Subcutaneous adipose tissue (tissue), 4 donors: Measurements from ENCODE around the gene AP3B2. TPM values are rescaled to one million over a fixed set of nuclear protein-coding genes. Genes with fewer than 3 reads are reported as not detected.

ENCODE experiments used
- total RNA-seq, 4 donors: library from RNA; depleted of rRNA; stranded (reverse); fragments of >200 nt; gene quantifications; one replicate each; pipeline ENCODE4 v1.1.0, GENCODE V29; 2016
- TF ChIP-seq, protein P1 (sequence below): fragments of 450-650 bp; IDR thresholded peaks from one replicate; pipeline ENCODE4 v1.5.1; 2016; ENCODE audit warnings: low read depth, mild to moderate bottlenecking, control low read depth, antibody characterized with exemption, moderate library complexity

Gene AP3B2
- total RNA-seq, 4 donors from 2014 or later: 0.82 to 3.4 (median 2.5) TPM

DNA sequence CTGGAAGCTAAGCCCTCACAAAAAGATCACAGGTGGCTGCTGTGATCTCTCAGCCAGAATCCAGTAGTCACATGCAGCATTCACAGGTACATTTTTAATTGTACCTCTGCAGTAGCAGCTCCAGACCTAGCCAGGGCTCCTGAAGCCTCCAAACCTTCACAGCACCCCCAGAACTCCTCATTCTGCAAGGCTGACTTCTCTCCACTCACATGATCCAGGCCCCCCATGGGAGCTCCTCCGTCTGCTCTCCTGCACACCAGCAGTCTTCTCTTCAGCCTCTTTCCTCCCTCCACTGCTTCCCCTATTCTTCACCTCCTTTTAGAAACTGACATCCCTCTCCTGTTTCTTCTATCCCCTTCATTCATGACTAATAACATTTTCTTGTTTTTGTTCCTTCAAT lies 49.3 kb downstream of the AP3B2 start:
- TF ChIP-seq, protein P1, sequence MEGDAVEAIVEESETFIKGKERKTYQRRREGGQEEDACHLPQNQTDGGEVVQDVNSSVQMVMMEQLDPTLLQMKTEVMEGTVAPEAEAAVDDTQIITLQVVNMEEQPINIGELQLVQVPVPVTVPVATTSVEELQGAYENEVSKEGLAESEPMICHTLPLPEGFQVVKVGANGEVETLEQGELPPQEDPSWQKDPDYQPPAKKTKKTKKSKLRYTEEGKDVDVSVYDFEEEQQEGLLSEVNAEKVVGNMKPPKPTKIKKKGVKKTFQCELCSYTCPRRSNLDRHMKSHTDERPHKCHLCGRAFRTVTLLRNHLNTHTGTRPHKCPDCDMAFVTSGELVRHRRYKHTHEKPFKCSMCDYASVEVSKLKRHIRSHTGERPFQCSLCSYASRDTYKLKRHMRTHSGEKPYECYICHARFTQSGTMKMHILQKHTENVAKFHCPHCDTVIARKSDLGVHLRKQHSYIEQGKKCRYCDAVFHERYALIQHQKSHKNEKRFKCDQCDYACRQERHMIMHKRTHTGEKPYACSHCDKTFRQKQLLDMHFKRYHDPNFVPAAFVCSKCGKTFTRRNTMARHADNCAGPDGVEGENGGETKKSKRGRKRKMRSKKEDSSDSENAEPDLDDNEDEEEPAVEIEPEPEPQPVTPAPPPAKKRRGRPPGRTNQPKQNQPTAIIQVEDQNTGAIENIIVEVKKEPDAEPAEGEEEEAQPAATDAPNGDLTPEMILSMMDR: no peak

DNA sequence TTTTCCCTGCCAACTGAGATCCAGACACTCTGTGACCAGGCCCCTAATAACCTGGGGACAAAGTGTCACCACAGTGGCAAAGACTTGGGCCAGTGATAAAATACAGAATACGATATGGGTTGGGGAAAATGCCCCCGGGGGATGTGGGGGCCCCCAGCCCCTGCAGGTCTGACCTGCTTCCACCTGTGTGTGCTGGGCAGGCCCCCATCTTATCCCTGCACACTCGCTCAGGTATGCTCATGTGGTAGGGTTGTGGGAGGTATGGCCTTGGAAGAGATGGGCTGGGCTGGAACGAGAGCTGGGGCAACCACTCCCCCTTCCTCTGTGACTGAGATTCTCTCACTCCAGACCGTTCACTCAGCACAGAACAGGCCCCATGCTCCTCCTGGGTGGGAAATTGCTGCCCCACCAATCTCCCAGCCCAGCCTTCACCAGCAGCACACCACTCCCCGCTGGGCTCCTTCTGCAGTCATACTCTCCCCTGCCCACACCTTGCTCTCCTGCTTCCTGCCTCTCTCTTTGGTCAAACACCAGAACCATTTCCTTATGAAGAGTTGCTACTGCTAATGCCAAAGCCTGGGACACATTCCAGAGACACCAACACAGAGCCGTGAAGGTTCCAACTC lies 52.9 kb downstream of the AP3B2 start:
- TF ChIP-seq, protein P1: no peak

DNA sequence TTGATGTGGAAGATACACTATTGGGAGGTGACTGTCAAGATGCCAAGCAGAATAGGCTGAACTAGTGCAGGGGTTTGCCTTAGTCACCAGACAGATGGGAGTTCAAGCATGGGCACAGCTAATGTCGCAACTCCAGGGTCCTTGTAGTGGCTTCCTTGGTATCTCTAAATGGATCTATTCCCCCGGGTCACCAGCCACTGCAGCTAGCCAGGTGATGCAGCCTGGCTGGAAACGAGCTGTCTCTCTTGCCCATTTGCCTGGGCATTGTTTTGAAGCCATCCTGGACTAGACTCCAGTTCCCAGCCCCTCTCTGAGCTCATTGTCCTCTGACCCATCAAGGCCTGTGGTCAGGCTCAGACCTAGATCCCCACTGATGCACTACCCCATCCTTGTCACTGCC lies 54.1 kb downstream of the AP3B2 start:
- TF ChIP-seq, protein P1: no peak

DNA sequence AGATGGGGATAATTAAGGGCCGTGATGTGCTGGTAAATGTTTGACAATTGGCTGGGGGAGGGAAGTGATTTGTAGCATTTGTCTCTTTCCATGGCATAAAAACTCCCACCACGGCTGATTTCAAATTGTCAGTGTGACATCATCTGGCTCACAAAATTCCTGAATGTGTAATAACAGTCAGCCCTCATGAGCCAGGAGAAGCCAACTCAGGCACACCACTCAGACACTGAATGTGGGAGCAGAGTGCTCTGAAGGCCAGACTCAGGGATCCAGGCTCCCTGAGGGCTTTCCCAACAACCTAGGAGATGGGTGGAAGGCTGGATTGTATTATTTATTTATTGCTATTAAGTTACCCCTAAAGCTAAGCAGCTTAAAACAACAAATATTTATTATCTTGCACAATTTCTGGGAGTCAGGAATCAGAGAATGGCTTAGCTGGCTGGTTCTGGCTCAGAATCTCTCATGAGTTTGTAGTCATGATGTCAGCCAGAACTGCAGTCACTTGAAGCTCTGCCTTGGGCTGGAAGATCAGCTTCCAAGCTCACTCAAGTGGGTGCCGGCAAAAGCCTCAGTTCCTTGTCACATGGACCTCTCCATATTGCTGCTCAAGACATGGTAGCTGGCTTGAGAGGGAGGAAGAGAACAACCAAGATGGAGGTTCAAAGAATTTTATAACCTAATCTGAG lies 56.0 kb downstream of the AP3B2 start:
- TF ChIP-seq, protein P1: no peak

DNA sequence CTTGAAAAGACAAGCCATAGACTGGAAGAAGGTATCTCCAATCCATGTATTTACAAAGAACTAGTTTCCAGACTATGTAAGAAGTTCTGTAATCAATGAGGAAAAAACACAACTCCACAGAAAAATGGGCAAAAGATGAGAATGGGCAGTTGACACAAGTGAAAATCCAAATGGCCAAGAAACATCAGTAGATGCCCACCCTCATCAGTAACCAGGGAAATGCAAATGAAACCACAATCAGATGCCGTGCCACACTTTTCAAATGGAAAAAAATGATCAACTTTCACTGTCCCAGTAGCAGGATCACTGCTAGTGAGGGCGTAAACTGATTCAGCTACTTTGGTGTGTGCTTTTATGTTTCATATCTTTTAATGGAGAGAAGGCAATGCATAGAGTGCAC lies 58.0 kb downstream of the AP3B2 start:
- TF ChIP-seq, protein P1: no peak

DNA sequence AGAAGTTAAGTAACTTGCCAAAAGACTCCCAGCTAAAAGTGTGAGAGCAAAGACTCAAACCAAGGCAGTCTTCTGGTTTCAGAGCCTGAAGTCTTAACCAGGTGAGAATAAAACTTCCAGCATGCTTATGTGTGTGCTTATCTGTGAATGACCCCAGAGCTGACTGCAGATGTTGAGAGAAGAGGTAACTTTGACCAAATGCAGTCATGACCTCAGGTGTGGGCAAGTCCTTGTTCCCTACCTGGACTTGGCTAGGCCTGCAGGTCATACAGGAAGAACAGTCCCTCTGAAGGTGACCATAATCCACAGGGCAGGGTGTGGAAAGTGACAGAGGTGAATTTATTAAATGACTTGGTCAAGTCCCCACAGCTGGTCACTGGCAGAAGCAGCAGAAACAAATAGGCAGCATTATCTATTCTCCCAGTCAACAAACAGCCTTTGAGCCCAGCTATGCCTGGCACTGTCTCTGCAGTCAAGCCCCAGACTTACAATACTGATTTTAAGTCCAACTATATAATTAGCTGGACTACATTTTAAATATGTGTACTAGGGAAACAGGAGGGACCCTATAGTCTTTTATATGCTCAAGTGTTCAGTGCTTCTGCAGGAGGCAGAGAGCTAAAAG lies 59.5 kb downstream of the AP3B2 start:
- TF ChIP-seq, protein P1: no peak

DNA sequence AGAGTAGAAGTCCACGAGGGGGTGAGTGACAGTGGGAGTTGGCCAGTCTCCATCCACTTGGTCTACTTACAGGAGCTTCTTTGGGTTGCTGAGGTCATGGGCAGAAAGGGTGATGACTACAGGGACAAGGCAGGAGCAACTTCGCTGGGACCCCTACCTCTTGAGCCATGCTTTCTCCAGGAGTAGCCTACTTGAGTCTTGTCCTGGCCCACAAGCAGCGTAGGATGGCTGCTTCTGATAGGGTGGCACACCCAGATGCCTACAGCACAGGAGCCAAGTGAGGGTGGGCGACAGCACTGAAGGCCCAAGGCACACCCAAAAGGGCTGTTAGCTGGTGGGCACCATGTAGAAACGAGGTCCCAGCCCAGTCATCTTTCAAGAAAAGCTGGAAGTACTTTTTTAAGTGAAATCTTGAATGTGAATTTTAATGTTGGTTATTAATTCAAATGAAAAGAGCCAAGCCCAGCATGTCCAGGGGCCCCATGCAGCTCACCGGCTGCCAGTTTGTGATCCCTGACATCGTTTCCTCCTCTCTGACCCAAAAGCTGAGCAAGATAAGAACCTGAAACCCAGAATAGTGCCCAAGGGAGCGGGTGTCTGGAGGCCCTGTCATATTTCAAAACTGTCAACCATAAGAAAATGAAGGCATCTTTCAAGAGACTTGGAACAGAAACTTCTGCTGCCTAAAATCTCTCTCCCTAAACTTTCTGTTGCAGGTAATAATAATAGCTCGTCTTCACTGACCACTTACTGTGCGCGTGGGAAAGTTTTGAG lies 60.3 kb downstream of the AP3B2 start:
- TF ChIP-seq, protein P1: no peak
